IMR-90 (cell line): Measurements from ENCODE around the gene FCMR. TPM values are rescaled to one million over a fixed set of nuclear protein-coding genes. Genes with fewer than 3 reads are reported as not detected.

ENCODE experiments used
- ATAC-seq: fragments of 200-7000 bp; cut with Tn5 transposase; 2 replicates; pipeline ENCODE4 v1.9.1; 2020; ENCODE audit warnings: low read depth, mild to moderate bottlenecking, moderate library complexity
- BruUV-seq: library from RNA; stranded (reverse); fragments of 400-500 nt; replicated peaks from 2 replicates; lab custom pipeline; 2021; lab: Mats Ljungman, UMichigan
- CTCF ChIA-PET: fragments of 300-600 bp; formaldehyde crosslinking; extraction: SDS; loops from one replicate; lab custom pipeline; 2021; ENCODE audit warnings: antibody characterized with exemption; lab: Yijun Ruan, JAX
- POLR2A ChIA-PET: fragments of 300-600 bp; sonication (Branson Sonifier 250); formaldehyde crosslinking; loops from one replicate; lab custom pipeline; 2022; ENCODE audit warnings: antibody characterized with exemption; ENCODE audit not compliant: unreplicated experiment; lab: Charles Lee
- DNase-seq: peaks from one replicate; pipeline ENCODE4 v3.0.0; 2013
- H2AFZ ChIP-seq: replicated peaks from 2 replicates; pipeline ENCODE3; 2013; ENCODE audit warnings: low read length, mild to moderate bottlenecking; ENCODE audit not compliant: poor library complexity
- H2AK5ac ChIP-seq: 2 replicates; pipeline ENCODE4 v1.6.1; 2013; ENCODE audit warnings: low read depth, low read length, inconsistent platforms
- H2AK9ac ChIP-seq: replicated peaks from 2 replicates; pipeline ENCODE3; 2013; ENCODE audit warnings: mild to moderate bottlenecking, low read depth, low read length, moderate library complexity; ENCODE audit not compliant: poor library complexity
- H2BK120ac ChIP-seq: 2 replicates; pipeline ENCODE4 v1.6.1; 2013; ENCODE audit warnings: low read depth, low read length, inconsistent platforms
- H2BK15ac ChIP-seq: 3 replicates; pipeline ENCODE4 v1.6.1; 2013; ENCODE audit warnings: low read depth, low read length, inconsistent platforms
- H2BK20ac ChIP-seq: 2 replicates; pipeline ENCODE4 v1.6.1; 2013; ENCODE audit warnings: low read depth, mild to moderate bottlenecking, inconsistent platforms, low read length, moderate library complexity
- H2BK5ac ChIP-seq: 2 replicates; pipeline ENCODE4 v1.6.1; 2013; ENCODE audit warnings: mild to moderate bottlenecking, low read depth, low read length, inconsistent platforms; ENCODE audit not compliant: poor library complexity, severe bottlenecking
- H3K14ac ChIP-seq: replicated peaks from 2 replicates; pipeline ENCODE4 v1.6.1; 2013; ENCODE audit warnings: low read depth, low read length, inconsistent platforms
- H3K18ac ChIP-seq: 2 replicates; pipeline ENCODE4 v1.6.1; 2013; ENCODE audit warnings: low read depth, low read length, control low read depth
- H3K23ac ChIP-seq: 2 replicates; pipeline ENCODE4 v1.6.1; 2013; ENCODE audit warnings: low read depth, low read length, inconsistent platforms
- H3K27ac ChIP-seq: 2 replicates; pipeline ENCODE4 v1.5.1; 2013; ENCODE audit warnings: mild to moderate bottlenecking, control low read depth, low read length; ENCODE audit not compliant: insufficient read depth
- H3K27me3 ChIP-seq: 2 replicates; pipeline ENCODE4 v1.6.1; 2013; ENCODE audit warnings: low read length; ENCODE audit not compliant: control insufficient read depth, insufficient read depth
- H3K36me3 ChIP-seq: 2 replicates; pipeline ENCODE4 v1.6.1; 2013; ENCODE audit warnings: low read length, mixed read lengths; ENCODE audit not compliant: control insufficient read depth, insufficient read depth
- H3K4ac ChIP-seq: 2 replicates; pipeline ENCODE4 v1.6.1; 2013; ENCODE audit warnings: low read depth, low read length, inconsistent platforms
- H3K4me1 ChIP-seq: 2 replicates; pipeline ENCODE4 v1.6.1; 2013; ENCODE audit warnings: low read length, mixed read lengths; ENCODE audit not compliant: control insufficient read depth, insufficient read depth
- H3K4me2 ChIP-seq: 2 replicates; pipeline ENCODE4 v1.6.1; 2013; ENCODE audit warnings: low read depth, mild to moderate bottlenecking, control low read depth, low read length, moderate library complexity
- H3K4me3 ChIP-seq: 2 replicates; pipeline ENCODE4 v1.5.1; 2013; ENCODE audit warnings: low read depth, mild to moderate bottlenecking, control low read depth, low read length, moderate library complexity; ENCODE audit not compliant: insufficient read depth
- H3K56ac ChIP-seq: 2 replicates; pipeline ENCODE4 v1.6.1; 2013; ENCODE audit warnings: low read length, inconsistent platforms; ENCODE audit not compliant: insufficient read depth; ENCODE audit errors: extremely low read depth
- H3K79me1 ChIP-seq, 2 experiments: 2 replicates each; pipeline ENCODE4 v1.6.1; 2013; ENCODE audit warnings: low read length in 2 of 2, inconsistent platforms in 1 of 2, low read depth in 1 of 2
- H3K9ac ChIP-seq: 2 replicates; pipeline ENCODE4 v1.6.1; 2013; ENCODE audit warnings: low read depth, low read length, control low read depth
- H3K9me1 ChIP-seq: 2 replicates; pipeline ENCODE4 v1.6.1; 2013; ENCODE audit warnings: low read length, inconsistent platforms; ENCODE audit not compliant: insufficient read depth
- H3K9me3 ChIP-seq: 2 replicates; pipeline ENCODE4 v1.6.1; 2013; ENCODE audit warnings: low read length; ENCODE audit not compliant: control insufficient read depth, insufficient read depth
- H4K20me1 ChIP-seq: 2 replicates; pipeline ENCODE4 v1.6.1; 2013; ENCODE audit warnings: low read length, inconsistent platforms; ENCODE audit not compliant: insufficient read depth
- H4K5ac ChIP-seq: 2 replicates; pipeline ENCODE4 v1.6.1; 2013; ENCODE audit warnings: mild to moderate bottlenecking, low read depth, low read length, control low read depth
- H4K8ac ChIP-seq, 2 experiments: 2 replicates each; pipeline ENCODE4 v1.6.1; 2013; ENCODE audit warnings: low read depth in 2 of 2, low read length in 2 of 2, control low read depth in 1 of 2, inconsistent platforms in 1 of 2
- H4K91ac ChIP-seq: 2 replicates; pipeline ENCODE4 v1.6.1; 2013; ENCODE audit warnings: low read depth, low read length, inconsistent platforms; ENCODE audit not compliant: insufficient read depth
- FOS ChIP-seq: fragments of 150-350 bp; IDR thresholded peaks from 2 replicates; pipeline ENCODE4 v1.6.1; 2016; ENCODE audit warnings: low read depth, low read length
- WGBS, 2 experiments: methylation state at CpG; one replicate each; pipeline versions ENCODE4 v1.1.5 to v1.1.7; 2013; ENCODE audit warnings: missing lambda C conversion rate in 2 of 2; ENCODE audit not compliant: insufficient read length in 1 of 2; ENCODE audit errors: extremely low coverage in 2 of 2; 5-methylcytosine and 5-hydroxymethylcytosine counted together
- dilution Hi-C: fragments of 300-500 bp; cut with HindIII; formaldehyde crosslinking; loops from one replicate; pipeline ENCODE4 v1.14.3; 2018; ENCODE audit warnings: low sequenced_read_pairs; ENCODE audit not compliant: unreplicated experiment
- in situ Hi-C: fragments of 300-500 bp; cut with MboI; formaldehyde crosslinking; loops from 3 replicates; pipeline ENCODE4 v1.14.3; 2019; ENCODE audit warnings: low sequenced_read_pairs, inconsistent platforms, mixed read lengths
- intact Hi-C: fragments of 100-400 bp; cut with micrococcal nuclease; formaldehyde crosslinking; loops from 2 replicates; pipeline ENCODE4 v1.10.0; 2022
- polyA plus RNA-seq, 3 experiments: library from polyadenylated mRNA; depleted of rRNA; stranded (reverse); fragments of >200 nt; gene quantifications; 2 replicates each; pipeline ENCODE4 v1.2.3, GENCODE V29; 2012; ENCODE audit warnings: low replicate concordance in 1 of 3
- total RNA-seq: library from RNA; depleted of rRNA; stranded (reverse); fragments of >200 nt; gene quantifications from 2 replicates; pipeline ENCODE4 v1.2.3, GENCODE V29; 2012

Gene FCMR
- total and polyA plus RNA-seq, 2 of the 4 experiments (the other 2 are of a cell fraction): 0.09 TPM; not detected in 1

GRCh38 chr1:206923009-206923960 lies 1.5 kb upstream of the FCMR start:
- peak overlapping the region; percentile 83 for H2BK5ac ChIP-seq
- no peak overlapping the region for H4K8ac ChIP-seq
- H4K20me1 ChIP-seq: no peaks in the 10 kb centered on the region
- peak overlapping the region; percentile 68; the same call in 1 of the 2 replicates for H3K14ac ChIP-seq
- H3K23ac ChIP-seq: no peak overlapping the region
- H2AFZ ChIP-seq: no peak overlapping the region
- ChIA-PET POLR2A (no interaction called here), CTCF (no interaction called here)
- intact Hi-C loops (no loop called here), in situ Hi-C loops (no loop called here), dilution Hi-C loops (no loop called here)
- H3K27me3 ChIP-seq: peaks cover 7% of the 10 kb centered on the region; the same call in 1 of the 2 replicates
- H2AK5ac ChIP-seq: peak overlapping the region; percentile 60; the same call in 1 of the 2 replicates
- no peak overlapping the region for H2BK15ac ChIP-seq
- no peak overlapping the region for H2AK9ac ChIP-seq
- H3K9me3 ChIP-seq: no peaks in the 10 kb centered on the region
- no peak overlapping the region for H3K18ac ChIP-seq
- no peak overlapping the region for H3K4me2 ChIP-seq
- DNase-seq: no peak
- no peak overlapping the region for H3K4ac ChIP-seq
- H4K5ac ChIP-seq: no peak overlapping the region
- no TSS peak for BruUV-seq
- no peaks in the 10 kb centered on the region; a peak in 1 of 4 replicates for H3K79me1 ChIP-seq
- H3K36me3 ChIP-seq: no peaks in the 10 kb centered on the region
- H3K9ac ChIP-seq: no peak overlapping the region
- H3K4me3 ChIP-seq: no peak overlapping the region
- no peak overlapping the region for H2BK120ac ChIP-seq
- H3K9me1 ChIP-seq: peaks cover 12% of the 10 kb centered on the region
- H2BK20ac ChIP-seq: no peak overlapping the region
- no peak for ATAC-seq
- no peak overlapping the region for H4K91ac ChIP-seq
- H3K27ac ChIP-seq: no peak overlapping the region
- H3K4me1 ChIP-seq: no peaks in the 10 kb centered on the region; the same call in 1 of the 2 replicates
- no peak overlapping the region for H3K56ac ChIP-seq
- 56 to 100% methylated on average over 2 to 3 of the region's 12 CpGs for whole genome bisulfite sequencing, 2 experiments
- TF ChIP-seq FOS: no peak
